ENCODE measurements around the gene VPS9D1. TPM values are rescaled to one million over a fixed set of nuclear protein-coding genes. Genes with fewer than 3 reads are reported as not detected.

The VPS9D1 gene
- total and polyA plus RNA-seq, 2 donors (not counting 1 experiment from before 2014, with no cell fraction given) = 6.3 to 13.0 TPM

GRCh38 chr16:89709716-89710432 is 10.8 kb downstream of the VPS9D1 start:
- H2AFZ ChIP-seq (ENCODE audit: low read length) = no peak overlapping the region
- no peak overlapping the region for H3K4me3 ChIP-seq (replicated peaks in 1 of 4; ENCODE audit: control extremely low read depth in 1 of 4, insufficient read depth in 1 of 4, low read depth in 3 of 4, low read length in 4 of 4)
- no peaks in the 10 kb centered on the region for H3K79me2 ChIP-seq (ENCODE audit: control insufficient read depth, insufficient read depth, low read length)
- TF ChIP-seq, protein P1, sequence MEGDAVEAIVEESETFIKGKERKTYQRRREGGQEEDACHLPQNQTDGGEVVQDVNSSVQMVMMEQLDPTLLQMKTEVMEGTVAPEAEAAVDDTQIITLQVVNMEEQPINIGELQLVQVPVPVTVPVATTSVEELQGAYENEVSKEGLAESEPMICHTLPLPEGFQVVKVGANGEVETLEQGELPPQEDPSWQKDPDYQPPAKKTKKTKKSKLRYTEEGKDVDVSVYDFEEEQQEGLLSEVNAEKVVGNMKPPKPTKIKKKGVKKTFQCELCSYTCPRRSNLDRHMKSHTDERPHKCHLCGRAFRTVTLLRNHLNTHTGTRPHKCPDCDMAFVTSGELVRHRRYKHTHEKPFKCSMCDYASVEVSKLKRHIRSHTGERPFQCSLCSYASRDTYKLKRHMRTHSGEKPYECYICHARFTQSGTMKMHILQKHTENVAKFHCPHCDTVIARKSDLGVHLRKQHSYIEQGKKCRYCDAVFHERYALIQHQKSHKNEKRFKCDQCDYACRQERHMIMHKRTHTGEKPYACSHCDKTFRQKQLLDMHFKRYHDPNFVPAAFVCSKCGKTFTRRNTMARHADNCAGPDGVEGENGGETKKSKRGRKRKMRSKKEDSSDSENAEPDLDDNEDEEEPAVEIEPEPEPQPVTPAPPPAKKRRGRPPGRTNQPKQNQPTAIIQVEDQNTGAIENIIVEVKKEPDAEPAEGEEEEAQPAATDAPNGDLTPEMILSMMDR (conservative IDR thresholded peaks at IDR 0.05 in 1 of 2, IDR thresholded peaks at IDR 0.05 in 1 of 2; ENCODE audit: low read depth in 1 of 2, low read length in 2 of 2) = no peak
- TF ChIP-seq EZH2 (IDR thresholded peaks at IDR 0.05; ENCODE audit: low read length, missing control alignments) = no peak
- no peaks in the 10 kb centered on the region for H4K20me1 ChIP-seq (ENCODE audit: control insufficient read depth, extremely low read depth, insufficient read depth, low read length)
- no peaks in the 10 kb centered on the region for H3K9me3 ChIP-seq (ENCODE audit: control insufficient read depth, insufficient read depth, low read depth, low read length)
- H3K4me1 ChIP-seq (ENCODE audit: control insufficient read depth, extremely low read depth, insufficient read depth, low read length) = peaks cover 2% of the 10 kb centered on the region
- H3K36me3 ChIP-seq (ENCODE audit: control insufficient read depth, insufficient read depth, low read length) = peaks cover 4% of the 10 kb centered on the region
- no peaks in the 10 kb centered on the region for H3K27me3 ChIP-seq (ENCODE audit: control insufficient read depth, insufficient read depth, low read length)
- DNase-seq (ENCODE audit: low read depth in 2 of 2) = no peak
- H3K4me2 ChIP-seq (ENCODE audit: extremely low read depth, insufficient read depth, low read length) = no peak overlapping the region
- no peak overlapping the region for H3K27ac ChIP-seq (ENCODE audit: insufficient read depth, low read length)
- no peak overlapping the region for H3K9ac ChIP-seq (ENCODE audit: insufficient read depth, low read length)

DNA sequence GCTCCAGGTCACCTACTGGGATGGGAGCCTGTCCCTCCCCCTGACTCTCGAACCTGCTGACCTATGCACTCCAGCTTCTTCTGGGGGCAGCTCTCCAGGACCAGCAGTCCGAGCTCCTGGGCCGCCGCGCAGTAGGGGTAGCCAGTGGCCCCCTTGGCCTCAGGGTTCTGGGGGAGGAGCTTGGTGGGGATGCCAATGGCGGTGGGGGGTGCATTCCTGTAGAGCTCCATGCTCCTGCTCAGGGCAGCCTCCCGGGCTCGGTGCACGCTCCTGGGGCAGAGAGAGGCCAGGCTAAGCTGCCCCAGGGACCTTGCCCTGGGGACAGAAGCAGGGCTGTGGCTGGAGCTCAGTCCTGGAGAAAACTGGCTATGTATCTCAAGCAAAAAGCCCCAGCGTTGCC is 11.5 kb downstream of the VPS9D1 start:
- no peak for DNase-seq (ENCODE audit: low read depth in 2 of 2)
- TF ChIP-seq, protein P1 (conservative IDR thresholded peaks at IDR 0.05 in 1 of 2, IDR thresholded peaks at IDR 0.05 in 1 of 2; ENCODE audit: low read depth in 1 of 2, low read length in 2 of 2) = no peak
- no peak for TF ChIP-seq EZH2 (IDR thresholded peaks at IDR 0.05; ENCODE audit: low read length, missing control alignments)

DNA sequence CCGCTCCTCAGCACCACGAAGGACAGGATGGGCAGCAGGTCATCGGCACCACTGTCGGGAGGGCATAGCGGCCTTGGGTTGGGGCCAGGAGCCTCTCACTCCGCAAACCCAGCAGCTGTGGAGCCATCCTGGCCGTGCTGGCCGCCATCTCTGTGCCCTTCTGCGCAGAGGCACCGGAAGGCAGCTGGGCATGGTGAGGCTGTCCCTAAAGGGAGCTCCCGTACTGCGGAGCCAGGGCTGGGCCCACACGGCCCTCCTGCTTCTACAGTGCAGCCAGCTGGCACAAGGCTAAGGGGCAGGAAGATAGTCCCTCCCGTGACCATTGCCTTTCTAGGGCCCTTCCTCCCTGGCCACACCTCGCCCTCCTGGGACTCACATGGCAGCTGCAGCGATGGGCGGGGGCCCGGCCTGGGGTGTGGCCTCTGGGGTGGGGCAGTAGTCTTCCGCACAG is 12.2 kb downstream of the VPS9D1 start:
- no peaks in the 10 kb centered on the region for H3K9me3 ChIP-seq (ENCODE audit: control insufficient read depth, insufficient read depth, low read depth, low read length)

More for the DNA sequence above, 11.5 kb downstream of the VPS9D1 start:
- H3K27ac ChIP-seq (ENCODE audit: insufficient read depth, low read length) = no peak overlapping the region
- no peak overlapping the region for H3K9ac ChIP-seq (ENCODE audit: insufficient read depth, low read length)
- peaks cover 4% of the 10 kb centered on the region for H3K36me3 ChIP-seq (ENCODE audit: control insufficient read depth, insufficient read depth, low read length)
- no peaks in the 10 kb centered on the region for H3K9me3 ChIP-seq (ENCODE audit: control insufficient read depth, insufficient read depth, low read depth, low read length)
- no peaks in the 10 kb centered on the region for H3K27me3 ChIP-seq (ENCODE audit: control insufficient read depth, insufficient read depth, low read length)
- H4K20me1 ChIP-seq (ENCODE audit: control insufficient read depth, extremely low read depth, insufficient read depth, low read length) = no peaks in the 10 kb centered on the region
- no peak overlapping the region for H3K4me3 ChIP-seq (replicated peaks in 1 of 4; ENCODE audit: control extremely low read depth in 1 of 4, insufficient read depth in 1 of 4, low read depth in 3 of 4, low read length in 4 of 4)
- H2AFZ ChIP-seq (ENCODE audit: low read length) = no peak overlapping the region
- H3K79me2 ChIP-seq (ENCODE audit: control insufficient read depth, insufficient read depth, low read length) = no peaks in the 10 kb centered on the region
- H3K4me2 ChIP-seq (ENCODE audit: extremely low read depth, insufficient read depth, low read length) = no peak overlapping the region
- peaks cover 2% of the 10 kb centered on the region for H3K4me1 ChIP-seq (ENCODE audit: control insufficient read depth, extremely low read depth, insufficient read depth, low read length)

More for the DNA sequence above, 12.2 kb downstream of the VPS9D1 start:
- Histone ChIP-seq H3K36me3 (ENCODE audit: control insufficient read depth, insufficient read depth, low read length) (peaks cover 4% of the 10 kb centered on the region), H3K27me3 (ENCODE audit: control insufficient read depth, insufficient read depth, low read length) (no peaks in the 10 kb centered on the region), H3K9ac (ENCODE audit: insufficient read depth, low read length) (no peak overlapping the region), H3K79me2 (ENCODE audit: control insufficient read depth, insufficient read depth, low read length) (no peaks in the 10 kb centered on the region), H4K20me1 (ENCODE audit: control insufficient read depth, extremely low read depth, insufficient read depth, low read length) (no peaks in the 10 kb centered on the region), H2AFZ (ENCODE audit: low read length) (no peak overlapping the region), H3K4me1 (ENCODE audit: control insufficient read depth, extremely low read depth, insufficient read depth, low read length) (peaks cover 2% of the 10 kb centered on the region), H3K4me2 (ENCODE audit: extremely low read depth, insufficient read depth, low read length) (no peak overlapping the region), H3K4me3 (replicated peaks in 1 of 4; ENCODE audit: control extremely low read depth in 1 of 4, insufficient read depth in 1 of 4, low read depth in 3 of 4, low read length in 4 of 4) (no peak overlapping the region), H3K27ac (ENCODE audit: insufficient read depth, low read length) (no peak overlapping the region)
- TF ChIP-seq EZH2 (IDR thresholded peaks at IDR 0.05; ENCODE audit: low read length, missing control alignments) = no peak
- TF ChIP-seq, protein P1 (conservative IDR thresholded peaks at IDR 0.05 in 1 of 2, IDR thresholded peaks at IDR 0.05 in 1 of 2; ENCODE audit: low read depth in 1 of 2, low read length in 2 of 2) = no peak
- DNase-seq (ENCODE audit: low read depth in 2 of 2) = no peak
